ENCODE data around the gene MEG3.

The MEG3 gene

DNA sequence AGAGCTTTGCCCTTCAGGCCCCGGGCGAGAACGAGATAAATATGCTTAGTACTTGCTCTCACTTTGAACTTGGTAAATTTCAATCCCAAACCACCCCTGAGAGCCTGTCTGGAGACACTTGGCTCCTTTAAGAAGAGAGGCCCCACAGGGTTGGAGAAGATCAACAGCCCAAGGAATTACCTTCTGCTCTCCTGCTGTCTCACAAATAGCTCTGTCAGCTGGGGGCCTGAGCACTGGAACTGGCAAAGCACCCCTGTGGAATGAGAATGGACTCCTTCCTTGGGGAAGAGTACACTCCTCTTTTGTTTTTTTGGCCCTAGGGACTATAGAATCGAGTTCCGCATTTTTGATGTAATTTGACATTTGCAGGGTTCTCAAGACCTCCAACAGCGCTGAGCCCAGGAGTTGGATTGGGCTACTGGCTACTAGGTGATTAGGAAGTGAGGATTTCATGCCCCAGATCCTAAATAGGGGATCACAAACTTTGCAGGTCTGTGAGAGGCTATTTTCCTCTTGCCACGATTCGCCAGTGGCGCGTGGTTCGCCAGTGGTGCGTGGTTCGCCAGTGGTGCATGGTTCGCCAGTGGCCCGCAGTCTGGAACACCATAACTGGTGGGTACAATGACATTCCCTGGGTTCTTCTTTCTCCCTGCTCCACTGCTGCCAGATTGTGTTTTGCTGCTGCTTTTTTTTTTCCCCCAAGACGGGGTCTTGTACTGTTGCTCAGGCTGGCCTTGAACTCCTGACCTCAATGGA is 17.8 kb upstream of the MEG3 start:
- Histone ChIP-seq H3K9me2 (replicated peaks; ENCODE audit: control insufficient read depth, low read length) (no peaks in the 10 kb centered on the region), H3K79me2 (ENCODE audit: control insufficient read depth, low read length) (no peaks in the 10 kb centered on the region), H3K4me2 (ENCODE audit: low read length) (no peak overlapping the region), H3K27me3 (ENCODE audit: control insufficient read depth, low read length) (no peaks in the 10 kb centered on the region), H3F3A (ENCODE audit: control insufficient read depth, insufficient read depth) (no peaks in the 10 kb centered on the region), H3K4me3 (ENCODE audit: low read length) (no peak overlapping the region), H3K36me3 (ENCODE audit: control insufficient read depth, low read length) (no peaks in the 10 kb centered on the region), H3K9me3 (ENCODE audit: control insufficient read depth, insufficient read depth, low read length) (peaks cover 37% of the 10 kb centered on the region; the same call in 1 of the 2 replicates), H4K20me1 (ENCODE audit: control insufficient read depth, insufficient read depth, low read depth, low read length) (no peaks in the 10 kb centered on the region), H3K4me1 (ENCODE audit: control insufficient read depth, low read length) (no peaks in the 10 kb centered on the region), H3K27ac (ENCODE audit: low read depth, low read length) (no peak overlapping the region)
- no peak for TF ChIP-seq EZH2phosphoT487 (IDR thresholded peaks at IDR 0.05; ENCODE audit: borderline replicate concordance, low read length)
- TF ChIP-seq, protein P1, sequence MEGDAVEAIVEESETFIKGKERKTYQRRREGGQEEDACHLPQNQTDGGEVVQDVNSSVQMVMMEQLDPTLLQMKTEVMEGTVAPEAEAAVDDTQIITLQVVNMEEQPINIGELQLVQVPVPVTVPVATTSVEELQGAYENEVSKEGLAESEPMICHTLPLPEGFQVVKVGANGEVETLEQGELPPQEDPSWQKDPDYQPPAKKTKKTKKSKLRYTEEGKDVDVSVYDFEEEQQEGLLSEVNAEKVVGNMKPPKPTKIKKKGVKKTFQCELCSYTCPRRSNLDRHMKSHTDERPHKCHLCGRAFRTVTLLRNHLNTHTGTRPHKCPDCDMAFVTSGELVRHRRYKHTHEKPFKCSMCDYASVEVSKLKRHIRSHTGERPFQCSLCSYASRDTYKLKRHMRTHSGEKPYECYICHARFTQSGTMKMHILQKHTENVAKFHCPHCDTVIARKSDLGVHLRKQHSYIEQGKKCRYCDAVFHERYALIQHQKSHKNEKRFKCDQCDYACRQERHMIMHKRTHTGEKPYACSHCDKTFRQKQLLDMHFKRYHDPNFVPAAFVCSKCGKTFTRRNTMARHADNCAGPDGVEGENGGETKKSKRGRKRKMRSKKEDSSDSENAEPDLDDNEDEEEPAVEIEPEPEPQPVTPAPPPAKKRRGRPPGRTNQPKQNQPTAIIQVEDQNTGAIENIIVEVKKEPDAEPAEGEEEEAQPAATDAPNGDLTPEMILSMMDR (IDR thresholded peaks at IDR 0.05; ENCODE audit: low read depth, low read length, poor library complexity, severe bottlenecking): no peak

DNA sequence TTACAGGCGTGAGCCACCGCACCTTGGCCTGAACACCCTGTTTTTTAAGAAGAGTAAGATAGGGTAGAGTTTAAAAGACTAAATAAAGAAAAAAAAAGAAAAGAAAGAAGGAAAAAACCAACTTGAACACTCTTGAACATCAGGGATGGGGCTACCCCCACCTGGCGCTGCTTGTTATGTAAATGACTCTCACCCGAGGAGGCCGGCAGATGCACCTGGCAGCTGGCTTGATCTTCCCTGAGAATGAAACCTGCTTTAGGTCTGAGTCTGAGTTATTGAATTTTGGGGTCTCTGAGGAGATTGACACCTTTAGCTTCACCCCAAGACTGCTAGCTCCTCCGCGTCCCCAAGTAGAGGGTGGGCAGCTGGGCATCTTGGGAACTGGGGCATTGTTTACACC is 15.5 kb upstream of the MEG3 start:
- H3F3A ChIP-seq (ENCODE audit: control insufficient read depth, insufficient read depth): no peaks in the 10 kb centered on the region
- H3K4me3 ChIP-seq (ENCODE audit: low read length): no peak overlapping the region
- H3K27ac ChIP-seq (ENCODE audit: low read depth, low read length): no peak overlapping the region
- no peak for TF ChIP-seq EZH2phosphoT487 (IDR thresholded peaks at IDR 0.05; ENCODE audit: borderline replicate concordance, low read length)
- TF ChIP-seq, protein P1 (IDR thresholded peaks at IDR 0.05; ENCODE audit: low read depth, low read length, poor library complexity, severe bottlenecking): no peak
- no peaks in the 10 kb centered on the region for H3K4me1 ChIP-seq (ENCODE audit: control insufficient read depth, low read length)
- H3K79me2 ChIP-seq (ENCODE audit: control insufficient read depth, low read length): no peaks in the 10 kb centered on the region
- no peaks in the 10 kb centered on the region for H3K27me3 ChIP-seq (ENCODE audit: control insufficient read depth, low read length)
- peaks cover 37% of the 10 kb centered on the region; the same call in 1 of the 2 replicates for H3K9me3 ChIP-seq (ENCODE audit: control insufficient read depth, insufficient read depth, low read length)
- no peaks in the 10 kb centered on the region for H3K9me2 ChIP-seq (replicated peaks; ENCODE audit: control insufficient read depth, low read length)
- no peaks in the 10 kb centered on the region for H3K36me3 ChIP-seq (ENCODE audit: control insufficient read depth, low read length)
- no peaks in the 10 kb centered on the region for H4K20me1 ChIP-seq (ENCODE audit: control insufficient read depth, insufficient read depth, low read depth, low read length)
- no peak overlapping the region for H3K4me2 ChIP-seq (ENCODE audit: low read length)

DNA sequence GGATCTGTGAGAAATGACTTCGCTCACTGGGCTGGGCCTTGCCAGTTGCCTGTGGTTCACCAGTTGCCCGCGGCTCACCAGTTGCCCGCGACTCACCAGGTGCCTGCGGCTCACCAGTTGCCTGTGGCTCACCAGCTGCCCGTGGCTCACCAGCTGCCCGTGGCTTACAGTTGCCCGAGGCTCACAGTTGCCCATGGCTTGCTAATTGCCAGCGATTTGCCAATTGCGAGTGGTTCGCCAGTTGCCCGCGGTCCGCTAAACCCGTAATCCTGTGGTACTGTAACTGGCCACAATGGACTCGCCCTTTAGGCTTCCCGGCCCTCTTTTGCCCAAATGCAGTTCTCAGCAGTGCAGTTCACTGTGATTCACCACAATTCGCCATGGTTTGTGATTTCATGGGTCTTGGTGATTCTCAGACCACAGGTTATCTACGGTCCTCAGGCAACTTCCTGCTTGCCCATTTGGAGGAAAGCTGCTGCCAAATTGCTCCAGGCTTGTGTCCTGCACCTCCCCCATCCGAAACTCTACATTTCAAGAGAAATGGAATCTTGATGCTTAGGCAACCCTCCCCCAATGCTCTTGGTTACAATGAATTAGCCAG is 15.0 kb upstream of the MEG3 start:
- H3K4me2 ChIP-seq (ENCODE audit: low read length): no peak overlapping the region
- no peaks in the 10 kb centered on the region for H3F3A ChIP-seq (ENCODE audit: control insufficient read depth, insufficient read depth)
- H3K9me2 ChIP-seq (replicated peaks; ENCODE audit: control insufficient read depth, low read length): no peaks in the 10 kb centered on the region
- no peak for TF ChIP-seq EZH2phosphoT487 (IDR thresholded peaks at IDR 0.05; ENCODE audit: borderline replicate concordance, low read length)
- TF ChIP-seq, protein P1 (IDR thresholded peaks at IDR 0.05; ENCODE audit: low read depth, low read length, poor library complexity, severe bottlenecking): no peak
- peaks cover 37% of the 10 kb centered on the region; the same call in 1 of the 2 replicates for H3K9me3 ChIP-seq (ENCODE audit: control insufficient read depth, insufficient read depth, low read length)
- no peak overlapping the region for H3K4me3 ChIP-seq (ENCODE audit: low read length)
- H3K36me3 ChIP-seq (ENCODE audit: control insufficient read depth, low read length): no peaks in the 10 kb centered on the region
- H3K79me2 ChIP-seq (ENCODE audit: control insufficient read depth, low read length): no peaks in the 10 kb centered on the region
- H3K27me3 ChIP-seq (ENCODE audit: control insufficient read depth, low read length): no peaks in the 10 kb centered on the region
- no peaks in the 10 kb centered on the region for H3K4me1 ChIP-seq (ENCODE audit: control insufficient read depth, low read length)
- H4K20me1 ChIP-seq (ENCODE audit: control insufficient read depth, insufficient read depth, low read depth, low read length): no peaks in the 10 kb centered on the region
- no peak overlapping the region for H3K27ac ChIP-seq (ENCODE audit: low read depth, low read length)

Measured in DOHH2 (cell line).